Bronchial epithelial cell (primary cell): ENCODE results near the gene AGTRAP. TPM values are rescaled to one million over a fixed set of nuclear protein-coding genes. Genes with fewer than 3 reads are reported as not detected.

ENCODE experiments used
- DNase-seq: peaks from one replicate; pipeline ENCODE4 v3.0.0-alpha.2; 2010; ENCODE audit warnings: low read depth
- FAIRE-seq: peaks from 2 replicates; lab custom pipeline; 2011; peaks lifted over from hg19 to GRCh38; lab: Jason Lieb, UNC
- H3K27me3 ChIP-seq: 2 replicates; pipeline ENCODE4 v1.5.1; 2011; ENCODE audit warnings: low read length; ENCODE audit not compliant: control insufficient read depth, insufficient read depth
- H3K36me3 ChIP-seq: 2 replicates; pipeline ENCODE4 v1.5.1; 2011; ENCODE audit warnings: low read length; ENCODE audit not compliant: control insufficient read depth, insufficient read depth
- H3K4me3 ChIP-seq: 2 replicates; pipeline ENCODE4 v1.5.1; 2011; ENCODE audit warnings: mild to moderate bottlenecking, low read depth, low read length, control low read depth
- CTCF ChIP-seq: IDR thresholded peaks from 2 replicates; pipeline ENCODE4 v1.5.1; 2011; ENCODE audit warnings: mild to moderate bottlenecking, moderate library complexity, low read length, control low read depth, inconsistent platforms; ENCODE audit not compliant: insufficient read depth, severe bottlenecking
- total RNA-seq: library from RNA; depleted of rRNA; stranded (reverse); fragments of >200 nt; gene quantifications from 2 replicates; pipeline ENCODE4 v1.2.1, GENCODE V29; 2014

Gene AGTRAP
- total RNA-seq, 1 donor from 2014 or later: 55.3 TPM

- Histone ChIP-seq H3K36me3 (no peaks in the 10 kb centered on the region), H3K27me3 (peaks cover 27% of the 10 kb centered on the region), H3K4me3 (no peak overlapping the region)
- TF ChIP-seq CTCF: no peak
- no peak for FAIRE-seq
- no peak for DNase-seq
These were observed 35.1 kb upstream of the AGTRAP start for GRCh38 chr1:11700601-11701467.

- H3K36me3 ChIP-seq: no peaks in the 10 kb centered on the region
- peaks cover 25% of the 10 kb centered on the region for H3K27me3 ChIP-seq
- DNase-seq: no peak
- TF ChIP-seq CTCF: no peak
- H3K4me3 ChIP-seq: no peak overlapping the region
- FAIRE-seq: peak; percentile 52
These were observed 34.4 kb upstream of the AGTRAP start for GRCh38 chr1:11701551-11701961.

GRCh38 chr1:11701981-11702803 is 33.7 kb upstream of the AGTRAP start:
- Histone ChIP-seq H3K27me3 (peaks cover 25% of the 10 kb centered on the region), H3K36me3 (no peaks in the 10 kb centered on the region), H3K4me3 (no peak overlapping the region)
- TF ChIP-seq CTCF: no peak
- FAIRE-seq (peak; percentile 98), DNase-seq (no peak)

GRCh38 chr1:11703357-11704193 is 32.4 kb upstream of the AGTRAP start:
- DNase-seq: no peak
- FAIRE-seq: no peak
- Histone ChIP-seq H3K36me3 (no peaks in the 10 kb centered on the region), H3K27me3 (peaks cover 24% of the 10 kb centered on the region), H3K4me3 (no peak overlapping the region)
- no peak for TF ChIP-seq CTCF

GRCh38 chr1:11704194-11704529 is 31.8 kb upstream of the AGTRAP start:
- no peak for DNase-seq
- no peak for FAIRE-seq
- H3K4me3 ChIP-seq: no peak overlapping the region
- no peak for TF ChIP-seq CTCF
- peaks cover 22% of the 10 kb centered on the region for H3K27me3 ChIP-seq
- H3K36me3 ChIP-seq: no peaks in the 10 kb centered on the region
